Mesothelial cell of epicardium (in vitro differentiated cells): ENCODE results near the gene FNDC3B. TPM values are rescaled to one million over a fixed set of nuclear protein-coding genes. Genes with fewer than 3 reads are reported as not detected.

ENCODE experiments used
- DNase-seq, 2 experiments: peaks; one replicate each; pipeline ENCODE4 v3.0.0; 2021; ENCODE audit warnings: low spot score in 2 of 2; ENCODE audit not compliant: unreplicated experiment in 2 of 2
- H3K27ac Mint-ChIP-seq: 2 replicates; pipeline ENCODE4 v1.8.0; 2021; ENCODE audit warnings: mixed read lengths
- H3K27me3 Mint-ChIP-seq: 2 replicates; pipeline ENCODE4 v1.8.0; 2021; ENCODE audit warnings: low read depth, mixed read lengths
- H3K36me3 Mint-ChIP-seq: 2 replicates; pipeline ENCODE4 v1.8.0; 2021; ENCODE audit warnings: mixed read lengths
- H3K4me1 Mint-ChIP-seq: 2 replicates; pipeline ENCODE4 v1.8.0; 2021; ENCODE audit warnings: mixed read lengths
- H3K4me3 Mint-ChIP-seq: 2 replicates; pipeline ENCODE4 v1.8.0; 2021; ENCODE audit warnings: mild to moderate bottlenecking, moderate library complexity, mixed read lengths
- H3K9me3 Mint-ChIP-seq: 2 replicates; pipeline ENCODE4 v1.8.0; 2021; ENCODE audit warnings: mixed read lengths
- total RNA-seq: library from RNA; stranded (reverse); gene quantifications from 3 replicates; pipeline ENCODE4 v1.2.1, GENCODE V29; 2021
- TF ChIP-seq, protein P1 (sequence below): fragments of 200-600 bp; sonication (generic); IDR thresholded peaks from one replicate; pipeline ENCODE4 v1.5.0; 2021; ENCODE audit warnings: antibody characterized with exemption; ENCODE audit not compliant: unreplicated experiment

Gene FNDC3B
- total RNA-seq, 1 donor from 2014 or later, result 131 TPM

DNA sequence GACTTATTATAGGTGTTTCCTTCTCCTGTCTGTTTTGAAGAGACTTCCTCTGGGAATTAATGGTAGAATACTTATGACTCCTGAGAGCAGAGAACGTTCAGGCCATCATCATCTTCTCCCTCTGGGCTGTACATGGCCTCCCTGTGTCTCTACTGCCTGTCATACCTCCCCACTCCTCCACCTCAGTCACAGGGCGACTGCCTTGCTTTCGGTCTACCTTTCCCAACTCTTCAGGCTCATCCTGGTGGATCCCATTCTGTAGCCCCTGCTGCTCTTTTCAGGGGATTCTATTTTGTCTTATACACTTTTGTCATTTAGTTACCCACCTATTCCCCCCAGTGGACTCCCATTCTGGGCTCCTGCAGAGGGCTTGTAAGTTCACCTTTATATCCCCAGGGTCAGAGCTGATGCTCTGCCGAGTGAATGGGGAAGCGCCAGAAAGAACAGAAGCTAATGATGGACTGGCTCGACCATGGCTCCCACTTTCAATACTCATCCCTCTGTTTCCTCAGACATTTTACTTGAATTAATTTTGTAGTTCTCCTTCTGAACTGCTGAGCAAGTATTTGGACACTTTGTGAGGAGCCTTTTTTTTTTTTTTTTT is 28.6 kb downstream of the FNDC3B start:
- Mint-ChIP-seq H3K9me3 (no peaks in the 10 kb centered on the region), H3K27me3 (no peaks in the 10 kb centered on the region), H3K27ac (peak overlapping the region; percentile 44), H3K4me1 (peaks cover 58% of the 10 kb centered on the region), H3K36me3 (peaks cover 17% of the 10 kb centered on the region), H3K4me3 (no peak overlapping the region)
- TF ChIP-seq, protein P1, sequence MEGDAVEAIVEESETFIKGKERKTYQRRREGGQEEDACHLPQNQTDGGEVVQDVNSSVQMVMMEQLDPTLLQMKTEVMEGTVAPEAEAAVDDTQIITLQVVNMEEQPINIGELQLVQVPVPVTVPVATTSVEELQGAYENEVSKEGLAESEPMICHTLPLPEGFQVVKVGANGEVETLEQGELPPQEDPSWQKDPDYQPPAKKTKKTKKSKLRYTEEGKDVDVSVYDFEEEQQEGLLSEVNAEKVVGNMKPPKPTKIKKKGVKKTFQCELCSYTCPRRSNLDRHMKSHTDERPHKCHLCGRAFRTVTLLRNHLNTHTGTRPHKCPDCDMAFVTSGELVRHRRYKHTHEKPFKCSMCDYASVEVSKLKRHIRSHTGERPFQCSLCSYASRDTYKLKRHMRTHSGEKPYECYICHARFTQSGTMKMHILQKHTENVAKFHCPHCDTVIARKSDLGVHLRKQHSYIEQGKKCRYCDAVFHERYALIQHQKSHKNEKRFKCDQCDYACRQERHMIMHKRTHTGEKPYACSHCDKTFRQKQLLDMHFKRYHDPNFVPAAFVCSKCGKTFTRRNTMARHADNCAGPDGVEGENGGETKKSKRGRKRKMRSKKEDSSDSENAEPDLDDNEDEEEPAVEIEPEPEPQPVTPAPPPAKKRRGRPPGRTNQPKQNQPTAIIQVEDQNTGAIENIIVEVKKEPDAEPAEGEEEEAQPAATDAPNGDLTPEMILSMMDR, result no peak
- DNase-seq, result no peak

DNA sequence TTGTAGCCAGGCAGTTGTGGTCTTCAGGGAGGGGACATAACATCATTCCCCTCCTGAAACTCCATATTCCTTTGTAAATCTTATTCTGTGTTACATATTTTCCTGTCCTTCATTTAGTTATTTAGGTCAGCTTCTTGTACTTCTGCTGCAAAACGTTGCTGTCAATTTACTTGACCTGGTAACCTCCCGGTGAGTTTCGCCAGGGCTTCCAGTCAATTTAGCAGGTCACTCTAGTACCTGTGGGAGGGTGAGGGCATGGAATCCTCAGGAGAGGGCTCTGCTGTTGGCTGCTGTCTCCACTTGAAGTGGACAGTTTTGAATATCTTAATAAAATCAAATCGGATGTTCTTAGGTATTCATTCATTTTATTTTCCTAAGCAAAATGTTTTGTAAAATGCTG is 29.6 kb downstream of the FNDC3B start:
- H3K27ac Mint-ChIP-seq, result no peak overlapping the region
- TF ChIP-seq, protein P1, result no peak
- no peak overlapping the region for H3K4me3 Mint-ChIP-seq
- peaks cover 55% of the 10 kb centered on the region for H3K4me1 Mint-ChIP-seq
- no peaks in the 10 kb centered on the region for H3K9me3 Mint-ChIP-seq
- no peaks in the 10 kb centered on the region for H3K27me3 Mint-ChIP-seq
- peaks cover 7% of the 10 kb centered on the region for H3K36me3 Mint-ChIP-seq
- DNase-seq, result no peak

DNA sequence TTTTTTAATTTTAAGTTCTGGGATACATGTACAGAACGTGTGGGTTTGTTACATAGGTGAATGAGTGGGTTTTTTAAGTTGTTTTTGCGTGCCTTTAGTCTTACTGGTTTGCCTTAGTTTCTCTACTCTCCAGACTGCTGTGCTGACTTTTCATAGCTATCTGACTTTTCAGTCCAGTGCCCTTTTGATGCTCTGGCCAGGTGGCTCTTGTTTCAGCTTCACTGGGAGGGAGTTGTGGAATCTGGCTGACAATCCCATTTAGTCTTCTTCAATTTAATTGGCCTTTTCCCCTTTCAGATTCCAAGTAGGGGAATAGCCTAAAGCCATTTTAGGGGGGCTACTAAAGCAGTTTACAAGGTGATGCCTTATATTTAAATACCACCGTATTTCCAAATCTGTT is 30.1 kb downstream of the FNDC3B start:
- Mint-ChIP-seq H3K9me3 (no peaks in the 10 kb centered on the region), H3K4me1 (peaks cover 59% of the 10 kb centered on the region), H3K27me3 (no peaks in the 10 kb centered on the region), H3K4me3 (no peak overlapping the region), H3K36me3 (peaks cover 3% of the 10 kb centered on the region), H3K27ac (peak overlapping the region; percentile 31)
- no peak for DNase-seq
- TF ChIP-seq, protein P1, result no peak

DNA sequence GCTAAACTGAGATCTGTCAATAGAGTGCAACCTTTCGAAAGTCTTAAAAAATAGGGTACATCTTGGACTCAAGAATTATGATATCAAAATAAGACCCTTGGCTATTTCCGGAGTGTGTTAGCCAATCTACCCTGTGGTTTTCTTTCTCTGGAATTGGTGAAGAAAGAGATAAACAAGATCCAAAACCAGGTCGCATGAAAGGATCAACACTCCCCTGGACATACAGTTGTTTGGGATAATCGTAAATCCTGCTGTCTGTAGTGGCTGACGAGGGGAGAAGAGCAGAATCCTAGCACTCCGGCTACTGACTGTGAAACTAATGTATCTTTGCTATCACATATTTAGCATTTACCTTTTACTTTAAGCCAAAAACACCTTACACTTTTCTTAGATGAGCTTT is 30.9 kb downstream of the FNDC3B start:
- Mint-ChIP-seq H3K9me3 (no peaks in the 10 kb centered on the region), H3K36me3 (no peaks in the 10 kb centered on the region), H3K4me1 (peaks cover 61% of the 10 kb centered on the region), H3K27me3 (no peaks in the 10 kb centered on the region), H3K27ac (no peak overlapping the region), H3K4me3 (no peak overlapping the region)
- no peak for DNase-seq
- TF ChIP-seq, protein P1, result no peak

GRCh38 chr3:172070802-172071201 is 31.4 kb downstream of the FNDC3B start:
- Mint-ChIP-seq H3K4me1 (peaks cover 55% of the 10 kb centered on the region), H3K9me3 (no peaks in the 10 kb centered on the region), H3K27ac (no peak overlapping the region), H3K4me3 (no peak overlapping the region), H3K27me3 (no peaks in the 10 kb centered on the region), H3K36me3 (no peaks in the 10 kb centered on the region)
- TF ChIP-seq, protein P1, result no peak
- no peak for DNase-seq

- Mint-ChIP-seq H3K36me3 (no peaks in the 10 kb centered on the region), H3K4me3 (no peak overlapping the region), H3K27me3 (no peaks in the 10 kb centered on the region), H3K27ac (no peak overlapping the region), H3K4me1 (peaks cover 45% of the 10 kb centered on the region), H3K9me3 (no peaks in the 10 kb centered on the region)
- TF ChIP-seq, protein P1, result no peak
- no peak for DNase-seq
These were observed 32.5 kb downstream of the FNDC3B start for GRCh38 chr3:172071780-172072330.
